ENCODE measurements around the gene SF1. TPM values are rescaled to one million over a fixed set of nuclear protein-coding genes. Genes with fewer than 3 reads are reported as not detected.

The SF1 gene
- total RNA-seq, 1 donor from 2014 or later = 533 TPM

- Mint-ChIP-seq H3K4me3 (no peak overlapping the region), H3K27me3 (ENCODE audit: low read depth) (no peaks in the 10 kb centered on the region), H3K27ac (no peak overlapping the region), H3K9me3 (no peaks in the 10 kb centered on the region), H3K36me3 (peaks cover 9% of the 10 kb centered on the region), H3K4me1 (no peaks in the 10 kb centered on the region)
- no peak for TF ChIP-seq CTCF (IDR thresholded peaks at IDR 0.05; ENCODE audit: unreplicated experiment)
- no peak for DNase-seq (ENCODE audit: low spot score in 2 of 2, unreplicated experiment in 2 of 2)
These were observed 14.1 kb upstream of the SF1 start for GRCh38 chr11:64792482-64792881.

- H3K36me3 Mint-ChIP-seq = peaks cover 9% of the 10 kb centered on the region
- DNase-seq (ENCODE audit: low spot score in 2 of 2, unreplicated experiment in 2 of 2) = no peak
- H3K27ac Mint-ChIP-seq = no peak overlapping the region
- H3K27me3 Mint-ChIP-seq (ENCODE audit: low read depth) = no peaks in the 10 kb centered on the region
- no peak for TF ChIP-seq CTCF (IDR thresholded peaks at IDR 0.05; ENCODE audit: unreplicated experiment)
- no peak overlapping the region for H3K4me3 Mint-ChIP-seq
- H3K9me3 Mint-ChIP-seq = no peaks in the 10 kb centered on the region
- no peaks in the 10 kb centered on the region for H3K4me1 Mint-ChIP-seq
These were observed 13.5 kb upstream of the SF1 start for GRCh38 chr11:64791781-64792291.

GRCh38 chr11:64790205-64791095 lies 12.1 kb upstream of the SF1 start:
- H3K36me3 Mint-ChIP-seq = peaks cover 5% of the 10 kb centered on the region
- TF ChIP-seq CTCF (IDR thresholded peaks at IDR 0.05; ENCODE audit: unreplicated experiment) = no peak
- no peak overlapping the region for H3K4me3 Mint-ChIP-seq
- H3K9me3 Mint-ChIP-seq = no peaks in the 10 kb centered on the region
- DNase-seq (ENCODE audit: low spot score in 2 of 2, unreplicated experiment in 2 of 2) = no peak
- no peak overlapping the region for H3K27ac Mint-ChIP-seq
- H3K27me3 Mint-ChIP-seq (ENCODE audit: low read depth) = no peaks in the 10 kb centered on the region
- H3K4me1 Mint-ChIP-seq = no peaks in the 10 kb centered on the region

- TF ChIP-seq CTCF (IDR thresholded peaks at IDR 0.05; ENCODE audit: unreplicated experiment) = no peak
- no peak overlapping the region for H3K4me3 Mint-ChIP-seq
- DNase-seq (ENCODE audit: low spot score in 2 of 2, unreplicated experiment in 2 of 2) = no peak
- no peaks in the 10 kb centered on the region for H3K9me3 Mint-ChIP-seq
- H3K36me3 Mint-ChIP-seq = peaks cover 5% of the 10 kb centered on the region
- H3K27ac Mint-ChIP-seq = no peak overlapping the region
- no peaks in the 10 kb centered on the region for H3K27me3 Mint-ChIP-seq (ENCODE audit: low read depth)
- H3K4me1 Mint-ChIP-seq = no peaks in the 10 kb centered on the region
These were observed 11.2 kb upstream of the SF1 start for GRCh38 chr11:64789331-64790204.

- H3K4me1 Mint-ChIP-seq = no peaks in the 10 kb centered on the region
- no peak for DNase-seq (ENCODE audit: low spot score in 2 of 2, unreplicated experiment in 2 of 2)
- H3K4me3 Mint-ChIP-seq = no peak overlapping the region
- no peaks in the 10 kb centered on the region for H3K27me3 Mint-ChIP-seq (ENCODE audit: low read depth)
- peaks cover under 1% of the 10 kb centered on the region for H3K36me3 Mint-ChIP-seq
- TF ChIP-seq CTCF (IDR thresholded peaks at IDR 0.05; ENCODE audit: unreplicated experiment) = no peak
- no peaks in the 10 kb centered on the region for H3K9me3 Mint-ChIP-seq
- H3K27ac Mint-ChIP-seq = no peak overlapping the region
These were observed 10.2 kb upstream of the SF1 start for GRCh38 chr11:64788321-64789215.
